Vagina (tissue), 2 donors: ENCODE data around the gene RUVBL2. TPM values are rescaled to one million over a fixed set of nuclear protein-coding genes. Genes with fewer than 3 reads are reported as not detected.

Experiments
- DNase-seq, 2 donors: peaks; one replicate each; pipeline ENCODE4 v3.0.0-alpha.2; 2017; ENCODE audit errors: extremely low spot score in 2 of 2
- H3K27ac ChIP-seq: fragments of 200-600 bp; sonication (generic); one replicate; pipeline ENCODE4 v1.5.1; 2019
- H3K27me3 ChIP-seq: fragments of 200-600 bp; sonication (generic); one replicate; pipeline ENCODE4 v1.5.1; 2019
- H3K36me3 ChIP-seq, 2 donors: fragments of 200-600 bp; sonication (generic); one replicate each; pipeline ENCODE4 v1.5.1; 2017 to 2019
- H3K4me1 ChIP-seq: fragments of 200-600 bp; sonication (generic); one replicate; pipeline ENCODE4 v1.5.1; 2019
- H3K4me3 ChIP-seq, 2 donors: fragments of 200-600 bp; sonication (generic); 1 replicate in 1 of 2; 2 replicates in 1 of 2; pipeline ENCODE4 v1.5.1; 2016 to 2019
- H3K9me3 ChIP-seq: fragments of 200-600 bp; sonication (generic); one replicate; pipeline ENCODE4 v1.5.1; 2019
- CTCF ChIP-seq, 3 experiments: fragments of 450-650 bp in 2 of 3; fragments of 200-600 bp in 1 of 3; sonication (generic) in 1 of 3; IDR thresholded peaks; one replicate each; pipeline ENCODE4 v1.5.1; 2017 to 2019; ENCODE audit warnings: antibody characterized with exemption in 3 of 3, mild to moderate bottlenecking in 2 of 3, moderate library complexity in 2 of 3
- POLR2A ChIP-seq, 2 donors: fragments of 450-650 bp; IDR thresholded peaks; one replicate each; pipeline ENCODE4 v1.6.1; 2017; ENCODE audit warnings: antibody characterized with exemption in 2 of 2, mild to moderate bottlenecking in 2 of 2, moderate library complexity in 2 of 2
- POLR2AphosphoS5 ChIP-seq, 2 donors: sonication (generic); formaldehyde crosslinking; IDR thresholded peaks; one replicate each; pipeline ENCODE4 v1.9.0; 2017; ENCODE audit warnings: antibody characterized with exemption in 2 of 2, mild to moderate bottlenecking in 2 of 2, low read depth in 1 of 2; ENCODE audit not compliant: insufficient read depth in 1 of 2
- intact Hi-C: fragments of 100-400 bp; cut with DNase I; formaldehyde crosslinking; loops from one replicate; pipeline ENCODE4 v1.15.1; 2023
- total RNA-seq: library from RNA; depleted of rRNA; stranded (reverse); fragments of >200 nt; gene quantifications from one replicate; pipeline ENCODE4 v1.2.3, GENCODE V29; 2016

Gene RUVBL2
- total RNA-seq, 1 donor from 2014 or later: 100 TPM

- intact Hi-C loops: loop anchor here (5.0 kb wide), 1 partner anchor 180 kb away; no protein-coding TSS in a partner anchor
- no peak overlapping the region for H3K27ac ChIP-seq
- H3K27me3 ChIP-seq: no peaks in the 10 kb centered on the region
Measured at GRCh38 chr19:48977061-48977460, 16.6 kb upstream of the RUVBL2 start.

GRCh38 chr19:48982280-48982679 is 11.4 kb upstream of the RUVBL2 start:
- Histone ChIP-seq H3K36me3 (peaks cover 0 to 58% of the 10 kb centered on the region in 2 donors), H3K4me1 (peaks cover 15% of the 10 kb centered on the region), H3K27ac (no peak overlapping the region), H3K4me3 (no peak overlapping the region), H3K9me3 (no peaks in the 10 kb centered on the region), H3K27me3 (no peaks in the 10 kb centered on the region)
- intact Hi-C loops: no loop called here
- DNase-seq: no peak
- no peak for TF ChIP-seq POLR2AphosphoS5 (IDR thresholded peaks at IDR 0.05; ENCODE audit: insufficient read depth in 1 of 2, low read depth in 1 of 2)
- TF ChIP-seq CTCF (IDR thresholded peaks at IDR 0.05): no peak

More at GRCh38 chr19:48977061-48977460, 16.6 kb upstream of the RUVBL2 start:
- peaks cover 0 to 33% of the 10 kb centered on the region in 2 donors for H3K36me3 ChIP-seq
- peaks cover 15% of the 10 kb centered on the region for H3K4me1 ChIP-seq
- H3K4me3 ChIP-seq: no peak overlapping the region
- H3K9me3 ChIP-seq: no peaks in the 10 kb centered on the region
- DNase-seq: no peak
- TF ChIP-seq POLR2AphosphoS5 (IDR thresholded peaks at IDR 0.05; ENCODE audit: insufficient read depth in 1 of 2, low read depth in 1 of 2) (no peak), POLR2A (IDR thresholded peaks at IDR 0.05) (no peak)

GRCh38 chr19:48985711-48986110 is 8.0 kb upstream of the RUVBL2 start:
- intact Hi-C loops: no loop called here
- TF ChIP-seq POLR2A (IDR thresholded peaks at IDR 0.05) (no peak), POLR2AphosphoS5 (IDR thresholded peaks at IDR 0.05; ENCODE audit: insufficient read depth in 1 of 2, low read depth in 1 of 2) (no peak), CTCF (IDR thresholded peaks at IDR 0.05) (no peak)
- Histone ChIP-seq H3K36me3 (peaks cover 0 to 64% of the 10 kb centered on the region in 2 donors), H3K4me1 (peaks cover 12% of the 10 kb centered on the region), H3K27ac (no peak overlapping the region), H3K4me3 (no peak overlapping the region), H3K9me3 (no peaks in the 10 kb centered on the region), H3K27me3 (no peaks in the 10 kb centered on the region)
- no peak for DNase-seq

GRCh38 chr19:48986211-48986610 is 7.5 kb upstream of the RUVBL2 start:
- no peak overlapping the region for H3K4me3 ChIP-seq
- peaks cover 17% of the 10 kb centered on the region for H3K4me1 ChIP-seq
- H3K27me3 ChIP-seq: no peaks in the 10 kb centered on the region
- H3K9me3 ChIP-seq: no peaks in the 10 kb centered on the region
- no peak for DNase-seq
- intact Hi-C loops: no loop called here
- no peak overlapping the region for H3K27ac ChIP-seq
- peaks cover 0 to 62% of the 10 kb centered on the region in 2 donors for H3K36me3 ChIP-seq
- TF ChIP-seq POLR2A (IDR thresholded peaks at IDR 0.05) (no peak), CTCF (IDR thresholded peaks at IDR 0.05) (no peak), POLR2AphosphoS5 (IDR thresholded peaks at IDR 0.05; ENCODE audit: insufficient read depth in 1 of 2, low read depth in 1 of 2) (no peak)

- Histone ChIP-seq H3K36me3 (peaks cover 0 to 54% of the 10 kb centered on the region in 2 donors), H3K27ac (no peak overlapping the region), H3K4me1 (peaks cover 28% of the 10 kb centered on the region), H3K27me3 (no peaks in the 10 kb centered on the region), H3K4me3 (no peak overlapping the region), H3K9me3 (no peaks in the 10 kb centered on the region)
- DNase-seq: no peak
- intact Hi-C loops: no loop called here
- TF ChIP-seq CTCF (IDR thresholded peaks at IDR 0.05) (no peak), POLR2AphosphoS5 (IDR thresholded peaks at IDR 0.05; ENCODE audit: insufficient read depth in 1 of 2, low read depth in 1 of 2) (no peak)
Measured at GRCh38 chr19:48987323-48987722, 6.4 kb upstream of the RUVBL2 start.
